ENCODE data around the gene CENPM.

The CENPM gene

GRCh38 chr22:41931701-41932269 lies 15.2 kb downstream of the CENPM start:
- DNase-seq = no peak

GRCh38 chr22:41929418-41929810 lies 17.5 kb downstream of the CENPM start:
- DNase-seq = no peak

GRCh38 chr22:41928593-41929417 lies 18.1 kb downstream of the CENPM start:
- DNase-seq = no peak

GRCh38 chr22:41927813-41928212 lies 19.1 kb downstream of the CENPM start:
- DNase-seq = no peak

GRCh38 chr22:41925783-41926460 lies 21.0 kb downstream of the CENPM start:
- DNase-seq = peak; percentile 59 to 72 (median 69)

- no peak for DNase-seq
Measured at GRCh38 chr22:41923595-41924276, 23.2 kb downstream of the CENPM start.

GRCh38 chr22:41922940-41923594 lies 23.9 kb downstream of the CENPM start:
- no peak for DNase-seq

GRCh38 chr22:41922328-41922727 lies 24.6 kb downstream of the CENPM start:
- no peak for DNase-seq

GRCh38 chr22:41920271-41920976 lies 26.5 kb downstream of the CENPM start:
- no peak for DNase-seq

GRCh38 chr22:41919357-41920224 lies 27.4 kb downstream of the CENPM start:
- DNase-seq = peak in 2 of 5 experiments; percentile 18 to 20

- DNase-seq = no peak
Measured at GRCh38 chr22:41917903-41918791, 28.8 kb downstream of the CENPM start.

- DNase-seq = no peak
Measured at GRCh38 chr22:41917375-41917902, 29.5 kb downstream of the CENPM start.

GRCh38 chr22:41916745-41917358 lies 30.1 kb downstream of the CENPM start:
- DNase-seq = no peak

GRCh38 chr22:41915786-41916493 lies 31.0 kb downstream of the CENPM start:
- DNase-seq = no peak

- peak; percentile 31 to 62 (median 45) for DNase-seq
Measured at GRCh38 chr22:41915035-41915785, 31.7 kb downstream of the CENPM start, which contains the start of gene SHISA8. Gene SHISA8, minus strand, starts transcription at chr22:41915074. Its CDS starts 407 bp downstream, at chr22:41914667.

- no peak for DNase-seq
Measured at GRCh38 chr22:41914611-41915034, 32.3 kb downstream of the CENPM start.

GRCh38 chr22:41913842-41914534 lies 33.0 kb downstream of the CENPM start:
- no peak for DNase-seq
